ENCODE data around the gene CMTR1. TPM values are rescaled to one million over a fixed set of nuclear protein-coding genes. Genes with fewer than 3 reads are reported as not detected.
A peak's percentile ranks its signal among the peaks of the same experiment; 100 is the strongest.

CMTR1 gene
- total RNA-seq, 1 donor from 2014 or later, result 15.8 TPM

DNA sequence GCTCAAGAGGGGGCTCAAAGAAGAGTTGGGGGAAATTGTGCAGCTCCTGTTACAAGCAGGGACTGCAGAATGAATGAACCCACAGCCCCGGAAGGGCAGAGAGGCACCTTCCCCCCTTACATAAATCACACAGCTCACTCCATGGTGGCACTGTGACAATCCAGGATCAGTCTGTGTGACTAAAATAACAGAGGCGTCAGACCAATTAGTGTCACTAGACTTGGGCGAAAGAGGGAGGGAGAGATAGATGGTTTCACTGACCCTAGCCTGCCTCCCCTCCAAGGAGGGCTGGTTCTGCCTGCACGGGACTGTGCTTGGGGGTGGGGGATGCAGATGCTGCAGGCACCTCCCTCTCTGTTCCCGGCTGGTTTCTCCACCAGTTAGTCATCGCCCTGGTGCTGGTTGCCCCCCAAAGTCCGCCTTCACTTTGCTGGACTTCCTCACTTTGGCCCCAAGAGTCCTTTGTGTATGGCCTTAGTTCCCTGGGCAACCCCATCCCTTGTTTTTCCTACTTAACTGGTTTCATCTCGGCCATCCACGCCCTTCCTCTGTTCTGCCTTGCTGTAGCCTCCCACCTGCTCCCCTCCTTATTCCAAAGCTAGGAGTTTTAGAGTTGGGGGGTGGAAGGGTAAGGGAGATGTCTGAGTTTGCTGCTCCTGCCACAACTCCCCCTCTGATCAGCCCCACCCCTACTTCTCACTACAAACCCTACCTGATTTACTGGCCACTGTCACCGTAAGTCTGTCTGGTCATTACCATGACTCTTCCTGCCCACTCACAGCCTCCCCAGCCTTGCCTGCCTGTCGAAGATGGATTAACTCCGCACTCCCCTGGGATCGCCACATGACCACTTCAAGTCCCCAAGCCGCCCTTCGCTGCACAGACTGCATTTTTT lies 48.9 kb downstream of the CMTR1 start:
- TF ChIP-seq, protein P1, sequence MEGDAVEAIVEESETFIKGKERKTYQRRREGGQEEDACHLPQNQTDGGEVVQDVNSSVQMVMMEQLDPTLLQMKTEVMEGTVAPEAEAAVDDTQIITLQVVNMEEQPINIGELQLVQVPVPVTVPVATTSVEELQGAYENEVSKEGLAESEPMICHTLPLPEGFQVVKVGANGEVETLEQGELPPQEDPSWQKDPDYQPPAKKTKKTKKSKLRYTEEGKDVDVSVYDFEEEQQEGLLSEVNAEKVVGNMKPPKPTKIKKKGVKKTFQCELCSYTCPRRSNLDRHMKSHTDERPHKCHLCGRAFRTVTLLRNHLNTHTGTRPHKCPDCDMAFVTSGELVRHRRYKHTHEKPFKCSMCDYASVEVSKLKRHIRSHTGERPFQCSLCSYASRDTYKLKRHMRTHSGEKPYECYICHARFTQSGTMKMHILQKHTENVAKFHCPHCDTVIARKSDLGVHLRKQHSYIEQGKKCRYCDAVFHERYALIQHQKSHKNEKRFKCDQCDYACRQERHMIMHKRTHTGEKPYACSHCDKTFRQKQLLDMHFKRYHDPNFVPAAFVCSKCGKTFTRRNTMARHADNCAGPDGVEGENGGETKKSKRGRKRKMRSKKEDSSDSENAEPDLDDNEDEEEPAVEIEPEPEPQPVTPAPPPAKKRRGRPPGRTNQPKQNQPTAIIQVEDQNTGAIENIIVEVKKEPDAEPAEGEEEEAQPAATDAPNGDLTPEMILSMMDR (IDR thresholded peaks at IDR 0.05; ENCODE audit: insufficient read depth, low read length, severe bottlenecking), result no peak
- no peak for DNase-seq (ENCODE audit: low read depth)
- H3K4me3 ChIP-seq (ENCODE audit: low read depth, low read length), result no peak overlapping the region
- H3K36me3 ChIP-seq (ENCODE audit: control insufficient read depth, insufficient read depth, low read length), result peaks cover 30% of the 10 kb centered on the region
- H3K27me3 ChIP-seq (ENCODE audit: control insufficient read depth, insufficient read depth, low read length), result no peaks in the 10 kb centered on the region
- no peak for FAIRE-seq

DNA sequence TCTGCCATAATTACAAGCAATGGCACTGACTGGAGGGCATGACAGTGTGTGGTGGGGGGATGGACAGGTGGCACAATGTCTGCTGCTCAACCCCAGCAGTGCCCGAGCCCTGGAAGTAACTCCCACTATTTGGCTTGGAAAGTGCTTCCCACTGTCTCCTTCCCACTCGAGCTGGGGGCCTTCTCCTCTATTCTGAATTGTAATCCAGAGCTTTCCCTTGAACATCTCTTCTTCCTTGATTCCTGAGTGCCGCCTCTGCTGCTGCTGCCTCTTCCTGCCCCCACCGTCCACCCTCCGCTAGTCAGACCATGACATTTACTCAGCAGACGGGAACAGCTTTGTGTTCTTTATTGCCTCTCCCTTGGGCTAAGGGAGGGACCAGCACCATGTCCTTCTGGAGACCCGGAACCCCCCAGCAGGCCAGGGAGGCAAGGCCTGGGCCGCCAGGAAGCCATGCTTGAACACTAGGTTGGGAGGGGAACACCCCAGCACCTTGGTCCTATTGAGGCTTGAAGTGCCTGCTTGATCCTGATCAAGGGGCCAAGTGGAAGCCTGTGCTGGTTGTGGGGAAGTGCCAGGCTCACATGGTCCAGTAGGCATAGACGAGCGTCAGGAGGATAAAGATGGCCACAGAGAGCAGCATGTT lies 49.7 kb downstream of the CMTR1 start:
- H3K36me3 ChIP-seq (ENCODE audit: control insufficient read depth, insufficient read depth, low read length), result peaks cover 27% of the 10 kb centered on the region
- TF ChIP-seq, protein P1 (IDR thresholded peaks at IDR 0.05; ENCODE audit: insufficient read depth, low read length, severe bottlenecking), result no peak
- DNase-seq (ENCODE audit: low read depth) (no peak), FAIRE-seq (no peak)
- H3K27me3 ChIP-seq (ENCODE audit: control insufficient read depth, insufficient read depth, low read length), result no peaks in the 10 kb centered on the region
- H3K4me3 ChIP-seq (ENCODE audit: low read depth, low read length), result no peak overlapping the region

DNA sequence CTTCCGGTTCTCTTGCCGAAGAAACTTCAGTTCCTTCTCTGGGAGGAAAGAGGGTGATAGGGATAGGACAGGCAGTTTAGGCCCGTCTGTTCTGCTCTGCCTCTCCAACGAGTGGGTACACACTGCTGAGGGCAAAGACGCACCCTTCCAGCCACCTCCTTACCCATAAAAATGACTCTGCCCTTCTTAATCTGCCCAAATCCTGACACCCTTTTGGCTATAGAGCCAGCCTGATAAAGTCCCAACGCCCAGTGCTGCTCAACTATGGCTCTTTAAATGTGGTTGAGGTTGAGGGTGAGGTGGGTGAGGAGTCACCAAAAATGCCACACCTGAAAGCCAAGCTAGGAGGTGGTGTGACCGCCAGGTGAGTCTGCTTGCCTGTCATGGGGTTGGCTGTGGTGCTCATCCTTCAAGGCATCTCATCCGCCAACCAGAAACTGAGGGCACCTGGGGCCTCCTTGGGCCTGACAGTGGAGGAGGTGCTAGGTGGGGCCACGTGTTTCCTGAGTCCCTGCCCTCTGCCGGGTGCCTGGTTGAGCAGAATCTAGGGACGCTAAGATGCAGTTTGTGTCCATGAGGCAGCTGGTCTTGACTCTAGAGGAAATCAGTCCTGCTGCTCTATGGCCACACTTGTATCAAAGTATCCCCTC lies 50.4 kb downstream of the CMTR1 start:
- DNase-seq (ENCODE audit: low read depth), result no peak

DNA sequence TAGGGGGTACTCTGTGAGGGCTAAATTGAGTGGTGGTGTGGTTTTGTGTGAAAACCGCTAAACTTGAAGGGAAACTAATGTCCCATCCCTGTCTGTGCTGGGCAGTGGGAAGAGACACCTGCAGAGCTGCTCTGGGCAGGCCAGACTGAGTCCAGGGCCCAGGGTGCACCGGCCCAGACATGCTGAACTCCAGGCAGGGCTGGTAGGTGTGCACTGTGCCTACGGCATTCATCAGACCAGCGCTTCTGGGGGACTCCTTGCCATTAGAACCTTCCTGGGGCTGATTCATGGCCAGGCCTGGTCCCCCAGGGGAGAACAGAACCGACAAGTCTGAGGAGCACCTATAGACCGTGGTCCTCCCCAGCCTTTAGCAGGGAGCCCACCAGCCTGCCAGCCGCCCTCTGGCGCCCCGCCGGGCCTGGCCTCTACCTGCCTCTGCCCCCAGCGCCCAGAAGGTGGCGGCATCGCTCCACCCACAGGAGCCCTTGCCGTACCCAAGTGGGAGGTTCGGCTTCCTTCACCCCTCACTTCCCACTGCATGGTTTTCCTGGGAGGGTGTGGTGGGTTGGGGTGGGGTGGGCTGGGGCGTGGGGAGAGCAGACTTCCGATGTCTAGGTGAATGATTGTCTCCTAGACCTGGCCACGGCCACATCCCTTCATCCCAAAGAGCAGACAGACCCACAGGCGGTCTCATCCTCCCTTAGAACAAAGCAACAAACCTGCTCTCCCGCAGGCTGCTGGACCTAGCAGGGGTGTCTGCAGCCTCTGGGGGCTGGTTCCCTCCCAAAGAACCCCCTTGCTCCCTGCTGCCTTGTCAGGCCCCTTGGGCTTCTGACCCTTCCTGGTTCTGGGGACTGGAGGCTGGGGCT lies 51.1 kb downstream of the CMTR1 start:
- TF ChIP-seq, protein P1 (IDR thresholded peaks at IDR 0.05; ENCODE audit: insufficient read depth, low read length, severe bottlenecking), result peak; percentile 94
- peak; percentile 19 for DNase-seq (ENCODE audit: low read depth)
- no peak for FAIRE-seq
- H3K4me3 ChIP-seq (ENCODE audit: low read depth, low read length), result no peak overlapping the region
- H3K36me3 ChIP-seq (ENCODE audit: control insufficient read depth, insufficient read depth, low read length), result peaks cover 18% of the 10 kb centered on the region
- no peaks in the 10 kb centered on the region for H3K27me3 ChIP-seq (ENCODE audit: control insufficient read depth, insufficient read depth, low read length)

More for the DNA sequence above, 50.4 kb downstream of the CMTR1 start:
- TF ChIP-seq, protein P1 (IDR thresholded peaks at IDR 0.05; ENCODE audit: insufficient read depth, low read length, severe bottlenecking), result no peak
- Histone ChIP-seq H3K4me3 (ENCODE audit: low read depth, low read length) (no peak overlapping the region), H3K36me3 (ENCODE audit: control insufficient read depth, insufficient read depth, low read length) (peaks cover 23% of the 10 kb centered on the region), H3K27me3 (ENCODE audit: control insufficient read depth, insufficient read depth, low read length) (no peaks in the 10 kb centered on the region)
- FAIRE-seq, result peak; percentile 36

DNA sequence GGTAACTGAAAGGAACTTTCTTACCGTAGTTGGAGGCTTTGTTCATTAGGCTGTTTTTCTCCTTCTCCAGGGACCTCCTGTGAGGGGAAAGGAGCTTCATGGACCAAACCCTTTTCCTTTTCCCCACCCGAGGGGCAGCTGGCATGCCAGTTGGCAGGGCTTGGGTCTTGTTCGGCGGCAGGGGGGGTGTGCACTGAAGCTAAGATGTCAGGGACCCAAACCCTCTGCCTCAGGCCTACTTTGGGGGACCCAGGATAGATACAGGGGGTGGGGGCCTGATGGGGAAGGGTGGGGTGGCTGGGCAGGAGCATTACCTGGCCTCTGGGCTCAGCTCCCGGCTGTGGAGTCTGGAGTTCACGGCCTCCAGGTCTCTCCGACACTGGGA lies 51.8 kb downstream of the CMTR1 start:
- TF ChIP-seq, protein P1 (IDR thresholded peaks at IDR 0.05; ENCODE audit: insufficient read depth, low read length, severe bottlenecking), result no peak
- FAIRE-seq (no peak), DNase-seq (ENCODE audit: low read depth) (no peak)
- Histone ChIP-seq H3K4me3 (ENCODE audit: low read depth, low read length) (no peak overlapping the region), H3K27me3 (ENCODE audit: control insufficient read depth, insufficient read depth, low read length) (no peaks in the 10 kb centered on the region), H3K36me3 (ENCODE audit: control insufficient read depth, insufficient read depth, low read length) (peaks cover 14% of the 10 kb centered on the region)

Measured in bronchial epithelial cell (primary cell).